OCI-LY7 (cell line): ENCODE data around the gene PAGR1. TPM values are rescaled to one million over a fixed set of nuclear protein-coding genes. Genes with fewer than 3 reads are reported as not detected.

Experiments used
- BruUV-seq: library from RNA; stranded (reverse); fragments of 400-500 nt; replicated peaks from 2 replicates; lab custom pipeline; 2021; lab: Mats Ljungman, UMichigan
- CTCF ChIA-PET: fragments of 300-600 bp; sonication (Branson Sonifier 250); formaldehyde crosslinking; loops from one replicate; lab custom pipeline; 2022; ENCODE audit warnings: antibody characterized with exemption; ENCODE audit not compliant: unreplicated experiment; lab: Charles Lee
- POLR2A ChIA-PET: fragments of 300-600 bp; sonication (Branson Sonifier 250); formaldehyde crosslinking; loops from one replicate; lab custom pipeline; 2022; ENCODE audit warnings: antibody characterized with exemption; lab: Charles Lee
- DNase-seq: peaks from one replicate; pipeline ENCODE4 v3.0.0-alpha.2; 2015; ENCODE audit warnings: low spot score
- H2AFZ ChIP-seq: fragments of 200-600 bp; sonication (generic), shearing (Covaris generic); 2 replicates; pipeline ENCODE4 v1.6.1; 2014; ENCODE audit warnings: mild to moderate bottlenecking, antibody characterized with exemption, low read length, moderate library complexity
- H3K27ac ChIP-seq: fragments of 200-600 bp; sonication (generic); 2 replicates; pipeline ENCODE4 v1.5.1; 2014; ENCODE audit warnings: mixed run types, low read depth, mild to moderate bottlenecking, moderate library complexity, low read length, inconsistent platforms; ENCODE audit not compliant: poor library complexity, severe bottlenecking
- H3K36me3 ChIP-seq: fragments of 200-600 bp; sonication (generic); 2 replicates; pipeline ENCODE4 v1.6.1; 2014; ENCODE audit warnings: mild to moderate bottlenecking, antibody characterized with exemption, low read length, moderate library complexity, mixed read lengths; ENCODE audit not compliant: insufficient read depth
- H3K4me1 ChIP-seq: fragments of 200-600 bp; sonication (generic); 2 replicates; pipeline ENCODE4 v1.5.1; 2014; ENCODE audit warnings: mild to moderate bottlenecking, low read length; ENCODE audit not compliant: insufficient read depth, poor library complexity, severe bottlenecking
- H3K4me2 ChIP-seq: fragments of 200-600 bp; sonication (generic); 2 replicates; pipeline ENCODE4 v1.6.1; 2014; ENCODE audit warnings: mild to moderate bottlenecking, low read length
- H3K4me3 ChIP-seq: fragments of 200-600 bp; sonication (generic); 2 replicates; pipeline ENCODE4 v1.5.1; 2014; ENCODE audit warnings: mild to moderate bottlenecking, low read depth, low read length; ENCODE audit not compliant: poor library complexity, severe bottlenecking
- H3K79me2 ChIP-seq: fragments of 200-600 bp; sonication (generic); 2 replicates; pipeline ENCODE4 v1.6.1; 2016; ENCODE audit warnings: low read depth, mild to moderate bottlenecking, low read length, moderate library complexity, mixed read lengths; ENCODE audit not compliant: insufficient read depth
- H3K9me2 ChIP-seq: fragments of 200-600 bp; sonication (generic); 2 replicates; pipeline ENCODE4 v1.6.1; 2016; ENCODE audit warnings: mild to moderate bottlenecking, low read length, mixed read lengths; ENCODE audit not compliant: insufficient read depth
- H3K9me3 ChIP-seq: fragments of 200-600 bp; sonication (generic); 2 replicates; pipeline ENCODE4 v1.6.1; 2014; ENCODE audit warnings: mild to moderate bottlenecking, mixed run types, low read length, mixed read lengths
- H4K20me1 ChIP-seq: fragments of 200-600 bp; sonication (generic); 2 replicates; pipeline ENCODE4 v1.6.1; 2014; ENCODE audit warnings: mild to moderate bottlenecking, antibody characterized with exemption, low read length, moderate library complexity, mixed read lengths; ENCODE audit not compliant: insufficient read depth
- CTCF ChIP-seq: fragments of 200-600 bp; sonication (generic); conservative IDR thresholded peaks from 2 replicates; pipeline ENCODE4 v1.5.1; 2014; ENCODE audit warnings: mild to moderate bottlenecking, antibody characterized with exemption, low read length, moderate library complexity, mixed read lengths
- EZH2phosphoT487 ChIP-seq: fragments of 200-600 bp; sonication (generic); IDR thresholded peaks from 2 replicates; pipeline ENCODE4 v1.6.1; 2018; ENCODE audit warnings: low read depth, borderline replicate concordance, mild to moderate bottlenecking, mixed run types, antibody characterized with exemption, low read length, moderate library complexity, mixed read lengths
- intact Hi-C: fragments of 100-400 bp; cut with micrococcal nuclease; formaldehyde crosslinking; loops from one replicate; pipeline ENCODE4 v1.10.0; 2022; ENCODE audit not compliant: unreplicated experiment
- total RNA-seq, 2 experiments: library from RNA; depleted of rRNA in 1 of 2; stranded (reverse); fragments of >200 nt in 1 of 2; shearing (Covaris generic) in 1 of 2; gene quantifications; 2 replicates each; pipeline ENCODE4 v1.2.3, GENCODE V29; 2014 to 2022

Gene PAGR1
- total RNA-seq, 2 experiments from 2014 or later: 51.7 to 59.4 TPM

- TF ChIP-seq EZH2phosphoT487 (no peak), CTCF (no peak)
- Histone ChIP-seq H2AFZ (no peak overlapping the region), H3K4me3 (no peak overlapping the region), H3K4me1 (no peaks in the 10 kb centered on the region), H3K9me3 (no peaks in the 10 kb centered on the region), H3K9me2 (no peaks in the 10 kb centered on the region), H3K36me3 (no peaks in the 10 kb centered on the region), H4K20me1 (no peaks in the 10 kb centered on the region), H3K27ac (no peak overlapping the region), H3K79me2 (no peaks in the 10 kb centered on the region), H3K4me2 (no peak overlapping the region)
- no peak for DNase-seq
- intact Hi-C loops: no loop called here
- POLR2A ChIA-PET: no interaction called here
- no TSS peak for BruUV-seq
- CTCF ChIA-PET: no interaction called here
These were observed 25.7 kb downstream of the PAGR1 start for GRCh38 chr16:29841631-29842030.

GRCh38 chr16:29842732-29843346, 26.9 kb downstream of the PAGR1 start:
- no TSS peak for BruUV-seq
- POLR2A ChIA-PET: no interaction called here
- Histone ChIP-seq H3K79me2 (no peaks in the 10 kb centered on the region), H3K27ac (no peak overlapping the region), H3K9me2 (no peaks in the 10 kb centered on the region), H4K20me1 (no peaks in the 10 kb centered on the region), H3K4me1 (no peaks in the 10 kb centered on the region), H3K4me3 (no peak overlapping the region), H3K36me3 (no peaks in the 10 kb centered on the region), H2AFZ (no peak overlapping the region), H3K9me3 (no peaks in the 10 kb centered on the region), H3K4me2 (no peak overlapping the region)
- no peak for TF ChIP-seq EZH2phosphoT487
- peak; percentile 60 for TF ChIP-seq CTCF
- no peak for DNase-seq
- intact Hi-C loops: no loop called here
- CTCF ChIA-PET: no interaction called here

GRCh38 chr16:29843931-29844330, 28.0 kb downstream of the PAGR1 start:
- H3K36me3 ChIP-seq: no peaks in the 10 kb centered on the region
- no peak overlapping the region for H3K4me2 ChIP-seq
- CTCF ChIA-PET: no interaction called here
- no peaks in the 10 kb centered on the region for H3K79me2 ChIP-seq
- intact Hi-C loops: no loop called here
- no peaks in the 10 kb centered on the region for H3K9me3 ChIP-seq
- no TSS peak for BruUV-seq
- H3K9me2 ChIP-seq: no peaks in the 10 kb centered on the region
- no peaks in the 10 kb centered on the region for H4K20me1 ChIP-seq
- H3K4me3 ChIP-seq: no peak overlapping the region
- H3K27ac ChIP-seq: no peak overlapping the region
- no peak overlapping the region for H2AFZ ChIP-seq
- no peak for DNase-seq
- no peaks in the 10 kb centered on the region for H3K4me1 ChIP-seq
- POLR2A ChIA-PET: no interaction called here
- no peak for TF ChIP-seq EZH2phosphoT487
- no peak for TF ChIP-seq CTCF
